Measurements from ENCODE around the gene GARIN3.

The GARIN3 gene

DNA sequence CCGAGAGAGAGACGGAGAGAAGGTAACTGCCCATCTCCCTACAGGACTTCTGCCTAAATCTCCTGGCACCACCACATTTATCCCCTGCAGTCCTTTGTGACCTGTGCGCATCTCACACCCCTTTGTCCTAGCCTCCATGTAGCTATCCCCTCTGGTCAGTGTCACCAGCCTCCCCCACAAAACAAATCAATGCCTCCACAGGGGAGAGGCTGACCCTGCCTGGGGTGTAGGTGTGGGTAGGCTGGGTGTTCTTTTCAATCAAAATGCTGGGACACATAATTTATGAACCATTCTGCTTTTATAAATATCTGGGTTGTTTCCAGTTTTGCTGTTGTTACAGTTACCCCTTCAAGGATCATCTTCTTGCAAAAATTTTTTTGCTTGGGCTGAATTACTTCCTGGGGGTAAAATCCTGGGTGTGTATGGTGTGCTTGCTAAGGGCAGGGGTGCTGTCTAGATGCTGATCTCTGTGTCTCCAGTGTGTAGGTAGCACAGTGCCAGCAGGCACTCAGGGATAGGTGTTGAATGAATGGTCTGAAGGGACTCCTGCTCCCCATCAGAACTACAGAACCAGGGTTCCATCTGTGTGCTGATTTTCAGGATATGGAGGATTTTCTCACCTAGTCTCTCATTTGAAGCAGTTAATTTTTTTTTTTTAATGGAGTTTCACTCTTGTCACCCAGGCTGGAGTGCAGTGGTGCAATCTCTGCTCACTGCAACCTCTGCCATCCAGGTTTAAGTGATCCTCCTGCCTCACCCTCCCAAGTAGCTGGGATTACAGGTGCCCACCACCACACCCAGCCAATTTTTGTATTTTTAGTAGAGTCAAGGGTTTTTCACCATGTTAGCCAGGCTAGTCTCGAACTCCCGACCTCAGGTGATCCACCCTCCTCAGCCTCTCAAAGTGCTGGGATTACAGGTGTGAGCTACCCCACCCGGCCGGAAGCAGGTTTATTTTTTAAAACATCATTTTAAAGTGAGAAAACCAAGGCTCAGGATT, at the start of gene GARIN3:
Gene GARIN3, minus strand, starts transcription at position 51 of the 1,000 bp plus-strand sequence. CDS start 96 bp downstream, outside the sequence.
- no peak for TF ChIP-seq POLR2A (IDR thresholded peaks at IDR 0.05; ENCODE audit: extremely low read depth, insufficient read length)
- TF ChIP-seq, protein P1, sequence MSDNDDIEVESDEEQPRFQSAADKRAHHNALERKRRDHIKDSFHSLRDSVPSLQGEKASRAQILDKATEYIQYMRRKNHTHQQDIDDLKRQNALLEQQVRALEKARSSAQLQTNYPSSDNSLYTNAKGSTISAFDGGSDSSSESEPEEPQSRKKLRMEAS (IDR thresholded peaks at IDR 0.05; ENCODE audit: low read depth, low read length) = no peak
- no peak for TF ChIP-seq MYC (IDR thresholded peaks at IDR 0.05; ENCODE audit: low read depth, low read length)
- H3K4me3 ChIP-seq (ENCODE audit: low read depth, low read length) = no peak within 1 kb of the TSS
- DNase-seq (ENCODE audit: low read depth) = no peak

DNA sequence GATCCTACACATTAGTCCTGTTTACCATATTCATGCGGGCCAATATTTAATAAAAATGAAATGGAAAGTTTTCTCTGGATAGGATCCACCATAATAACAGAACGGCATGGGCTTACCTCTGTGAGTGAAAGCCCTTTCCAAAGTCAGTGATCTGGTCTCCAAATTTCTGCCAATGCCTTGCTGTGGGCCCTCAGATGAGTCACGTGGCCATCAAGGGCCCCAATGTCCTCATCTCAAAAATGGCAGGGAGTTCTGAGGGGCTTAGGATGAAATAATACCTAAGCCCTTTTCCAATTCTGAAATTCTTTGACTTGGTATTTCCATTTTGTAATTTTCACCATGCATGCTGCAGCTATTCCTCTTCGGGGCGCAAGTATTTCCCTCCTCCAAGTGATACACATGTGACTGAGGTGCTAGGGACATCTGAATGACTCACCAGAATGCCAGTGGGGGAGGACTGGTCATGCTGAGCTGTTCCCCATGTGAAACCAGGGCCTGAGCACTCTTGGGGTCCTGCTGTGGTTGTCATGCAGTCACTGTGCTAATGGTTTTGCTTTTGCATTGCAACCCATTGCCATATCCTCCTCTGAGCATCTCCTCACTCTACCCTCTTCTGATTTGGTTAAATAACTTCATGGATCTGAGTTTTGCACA, 49.6 kb upstream of the GARIN3 start:
- TF ChIP-seq POLR2A (IDR thresholded peaks at IDR 0.05; ENCODE audit: extremely low read depth, insufficient read length) (no peak), MYC (IDR thresholded peaks at IDR 0.05; ENCODE audit: low read depth, low read length) (no peak)
- TF ChIP-seq, protein P2, sequence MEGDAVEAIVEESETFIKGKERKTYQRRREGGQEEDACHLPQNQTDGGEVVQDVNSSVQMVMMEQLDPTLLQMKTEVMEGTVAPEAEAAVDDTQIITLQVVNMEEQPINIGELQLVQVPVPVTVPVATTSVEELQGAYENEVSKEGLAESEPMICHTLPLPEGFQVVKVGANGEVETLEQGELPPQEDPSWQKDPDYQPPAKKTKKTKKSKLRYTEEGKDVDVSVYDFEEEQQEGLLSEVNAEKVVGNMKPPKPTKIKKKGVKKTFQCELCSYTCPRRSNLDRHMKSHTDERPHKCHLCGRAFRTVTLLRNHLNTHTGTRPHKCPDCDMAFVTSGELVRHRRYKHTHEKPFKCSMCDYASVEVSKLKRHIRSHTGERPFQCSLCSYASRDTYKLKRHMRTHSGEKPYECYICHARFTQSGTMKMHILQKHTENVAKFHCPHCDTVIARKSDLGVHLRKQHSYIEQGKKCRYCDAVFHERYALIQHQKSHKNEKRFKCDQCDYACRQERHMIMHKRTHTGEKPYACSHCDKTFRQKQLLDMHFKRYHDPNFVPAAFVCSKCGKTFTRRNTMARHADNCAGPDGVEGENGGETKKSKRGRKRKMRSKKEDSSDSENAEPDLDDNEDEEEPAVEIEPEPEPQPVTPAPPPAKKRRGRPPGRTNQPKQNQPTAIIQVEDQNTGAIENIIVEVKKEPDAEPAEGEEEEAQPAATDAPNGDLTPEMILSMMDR (IDR thresholded peaks at IDR 0.05; ENCODE audit: low read depth, low read length) = no peak
- TF ChIP-seq, protein P1 (IDR thresholded peaks at IDR 0.05; ENCODE audit: low read depth, low read length) = no peak
- H3K4me3 ChIP-seq (ENCODE audit: low read depth, low read length) = no peak overlapping the region
- DNase-seq (ENCODE audit: low read depth) = no peak

DNA sequence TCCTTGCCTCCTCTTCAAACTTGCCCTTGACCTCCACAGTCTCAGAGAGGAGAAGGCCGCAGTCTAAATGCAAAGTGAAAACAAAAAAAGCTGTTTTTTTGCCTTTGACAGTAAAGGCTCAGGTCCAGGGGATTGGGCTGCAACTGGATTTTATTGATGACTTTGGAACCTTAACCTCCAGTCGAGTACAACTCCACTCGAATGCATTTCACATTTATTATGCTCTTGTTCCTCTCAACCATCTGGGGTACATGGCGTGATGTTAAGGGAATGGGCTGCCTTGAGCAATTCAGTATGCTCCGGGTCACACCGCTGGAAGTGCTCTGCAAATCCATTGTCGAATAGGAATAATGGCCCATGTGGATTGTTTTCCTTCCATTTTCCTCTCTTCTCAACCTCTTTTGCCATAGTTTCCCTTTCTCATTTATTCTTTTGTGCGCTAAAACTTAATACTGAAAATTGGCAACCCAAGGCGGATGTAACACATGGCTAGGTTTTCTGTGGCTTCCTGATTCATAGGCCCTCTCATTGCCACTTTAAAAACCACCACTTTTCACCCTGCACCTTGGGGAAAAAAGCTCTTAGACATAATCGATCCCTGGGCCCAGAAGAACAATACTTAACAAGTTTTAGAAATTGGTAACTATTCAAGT, 48.9 kb upstream of the GARIN3 start:
- no peak overlapping the region for H3K4me3 ChIP-seq (ENCODE audit: low read depth, low read length)
- no peak for DNase-seq (ENCODE audit: low read depth)
- TF ChIP-seq, protein P2 (IDR thresholded peaks at IDR 0.05; ENCODE audit: low read depth, low read length) = no peak
- TF ChIP-seq POLR2A (IDR thresholded peaks at IDR 0.05; ENCODE audit: extremely low read depth, insufficient read length) (no peak), MYC (IDR thresholded peaks at IDR 0.05; ENCODE audit: low read depth, low read length) (no peak)
- TF ChIP-seq, protein P1 (IDR thresholded peaks at IDR 0.05; ENCODE audit: low read depth, low read length) = no peak

DNA sequence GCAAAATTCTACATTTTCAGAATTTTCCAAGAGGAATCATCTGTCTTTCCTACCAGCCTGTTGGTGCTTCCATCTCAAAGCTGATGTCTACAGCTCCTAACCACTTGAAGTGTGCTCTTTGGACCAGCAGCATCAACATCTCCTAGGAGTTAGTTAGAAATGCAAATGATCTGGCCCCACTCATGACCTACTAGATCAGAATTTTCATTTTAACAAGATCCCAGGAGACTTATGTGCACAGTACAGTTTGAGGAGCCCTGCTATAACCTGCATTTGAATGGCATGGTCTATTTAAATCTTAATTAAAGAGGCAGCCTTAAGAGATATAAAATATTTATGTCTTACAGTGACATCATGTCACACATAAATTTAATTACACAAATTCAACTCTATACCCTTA, 48.4 kb upstream of the GARIN3 start:
- no peak for DNase-seq (ENCODE audit: low read depth)
- H3K4me3 ChIP-seq (ENCODE audit: low read depth, low read length) = no peak overlapping the region
- TF ChIP-seq, protein P1 (IDR thresholded peaks at IDR 0.05; ENCODE audit: low read depth, low read length) = no peak
- TF ChIP-seq, protein P2 (IDR thresholded peaks at IDR 0.05; ENCODE audit: low read depth, low read length) = no peak
- TF ChIP-seq MYC (IDR thresholded peaks at IDR 0.05; ENCODE audit: low read depth, low read length) (no peak), POLR2A (IDR thresholded peaks at IDR 0.05; ENCODE audit: extremely low read depth, insufficient read length) (no peak)

DNA sequence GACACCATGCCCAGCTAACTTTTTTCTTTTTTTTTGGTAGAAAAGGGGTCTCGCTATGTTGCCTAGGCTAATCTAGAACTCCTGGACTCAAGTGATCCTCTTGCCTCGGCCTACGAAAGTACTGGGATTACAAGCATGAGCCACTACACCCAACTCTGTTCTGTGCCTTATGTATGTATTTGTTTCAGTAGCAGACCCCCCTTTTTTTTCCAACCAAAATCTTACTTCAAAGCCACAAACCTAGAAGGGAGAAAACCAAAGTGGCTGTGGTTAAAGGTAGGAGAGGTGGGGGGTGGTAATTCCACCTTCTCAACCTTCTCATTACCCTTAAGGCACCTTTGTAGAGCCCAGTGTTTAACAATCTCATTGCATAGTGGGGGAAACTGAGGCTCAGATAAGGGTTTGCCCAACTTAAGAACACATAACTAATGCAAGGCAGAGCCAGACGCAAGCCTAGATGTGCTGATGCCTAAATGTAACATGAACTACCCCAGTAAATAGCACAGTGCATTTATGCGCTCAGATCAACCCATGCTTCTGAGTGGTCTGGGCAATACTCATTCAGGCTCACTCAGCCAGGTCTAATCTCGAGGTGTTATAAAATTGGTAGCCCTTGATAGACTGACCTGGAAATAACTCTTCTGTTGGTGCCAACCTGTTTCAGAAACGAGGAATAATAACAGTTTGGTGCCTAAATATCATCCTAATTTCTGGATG, 47.6 kb upstream of the GARIN3 start:
- DNase-seq (ENCODE audit: low read depth) = no peak
- no peak for TF ChIP-seq MYC (IDR thresholded peaks at IDR 0.05; ENCODE audit: low read depth, low read length)
- no peak for TF ChIP-seq POLR2A (IDR thresholded peaks at IDR 0.05; ENCODE audit: extremely low read depth, insufficient read length)
- TF ChIP-seq, protein P2 (IDR thresholded peaks at IDR 0.05; ENCODE audit: low read depth, low read length) = no peak
- TF ChIP-seq, protein P1 (IDR thresholded peaks at IDR 0.05; ENCODE audit: low read depth, low read length) = no peak
- no peak overlapping the region for H3K4me3 ChIP-seq (ENCODE audit: low read depth, low read length)

Measured in NB4 (cell line).